ENCODE measurements around the gene ASTN1.

DNA sequence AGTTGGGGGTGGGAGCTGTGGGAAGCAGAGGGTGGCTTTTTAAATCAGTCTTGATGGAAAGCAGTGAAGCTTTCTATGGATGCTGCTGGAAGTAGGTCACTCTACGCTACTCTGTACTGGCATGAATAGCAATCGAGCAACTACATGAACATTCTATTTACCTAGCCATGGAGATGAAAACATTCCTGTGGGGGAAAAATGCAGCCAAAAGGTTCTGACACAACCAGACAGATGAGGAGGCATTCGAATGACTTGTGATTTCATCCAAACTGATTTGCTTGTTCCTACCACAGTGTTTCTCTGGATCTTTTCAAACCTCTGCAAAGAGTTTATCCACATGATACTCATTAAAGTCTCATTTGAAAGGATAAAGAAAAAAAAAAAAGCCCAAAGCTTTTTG lies 95.0 kb downstream of the ASTN1 start:
- TF ChIP-seq EP300 (IDR thresholded peaks at IDR 0.05) (no peak), CTCF (IDR thresholded peaks at IDR 0.05) (no peak), POLR2A (IDR thresholded peaks at IDR 0.05) (no peak)

Data from gastroesophageal sphincter (tissue), 3 donors.